Gastrocnemius medialis (tissue), 4 donors: ENCODE results near the gene PEBP1.

Experiments used
- CTCF ChIP-seq, 5 experiments: fragments of 450-650 bp in 3 of 5; fragments of 200-600 bp in 2 of 5; sonication (generic) in 2 of 5; IDR thresholded peaks in 4 of 5; conservative IDR thresholded peaks in 1 of 5; 1 replicate in 4 of 5; 2 replicates in 1 of 5; pipeline ENCODE4 v1.5.1; 2016 to 2019; ENCODE audit warnings: antibody characterized with exemption in 5 of 5, mild to moderate bottlenecking in 3 of 5, moderate library complexity in 3 of 5
- POLR2A ChIP-seq, 2 donors: fragments of 450-650 bp; IDR thresholded peaks; one replicate each; pipeline ENCODE4 v1.6.1; 2017; ENCODE audit warnings: antibody characterized with exemption in 2 of 2, mild to moderate bottlenecking in 2 of 2, moderate library complexity in 2 of 2

DNA sequence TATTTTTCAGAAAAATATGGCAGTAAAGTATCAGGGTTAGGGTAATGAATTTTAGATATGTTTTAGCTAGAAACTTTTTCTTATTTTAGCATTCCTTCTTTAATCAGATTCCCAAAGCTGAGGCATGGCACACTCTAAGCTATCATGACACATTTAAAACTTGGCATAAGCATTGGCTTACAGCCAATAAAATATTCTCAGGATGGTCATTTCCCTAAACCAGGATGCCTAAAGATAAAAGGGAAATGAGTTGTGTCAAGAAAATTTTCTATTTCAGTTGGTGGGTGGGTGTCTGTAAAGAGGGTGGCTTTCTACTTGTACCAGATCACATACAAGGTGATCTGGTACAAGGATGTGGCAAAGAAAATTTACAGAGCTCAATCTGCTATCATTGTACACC lies 47.8 kb downstream of the PEBP1 start:
- no peak for TF ChIP-seq CTCF (IDR thresholded peaks at IDR 0.05 in 4 of 5, conservative IDR thresholded peaks at IDR 0.05 in 1 of 5)
- TF ChIP-seq POLR2A (IDR thresholded peaks at IDR 0.05) = no peak
